HG03354 (cell line): ENCODE results near the gene CHKB.
"Not testable (repeated sequence)": the region's sequence is repeated elsewhere in the genome, so short reads cannot be mapped to it uniquely, and the experiment has no call there.

Experiments used
- ATAC-seq: cut with Tn5 transposase; IDR thresholded peaks from one replicate; pipeline ENCODE4 v1.9.1; 2021; ENCODE audit warnings: mild to moderate bottlenecking; ENCODE audit not compliant: unreplicated experiment, poor library complexity, severe bottlenecking

CHKB gene

GRCh38 chr22:50582493-50583293, at the start of gene CHKB:
CHKB (minus strand) TSS chr22:50582849; CDS start chr22:50582781, 68 bp downstream.
- ATAC-seq, result peak; percentile 87

- no peak for ATAC-seq
Measured at GRCh38 chr22:50630376-50630775, 47.7 kb upstream of the CHKB start.

GRCh38 chr22:50628543-50629134, 46.0 kb upstream of the CHKB start:
- no peak for ATAC-seq

GRCh38 chr22:50627642-50628542, 45.2 kb upstream of the CHKB start, which contains the start of gene ARSA:
ARSA (minus strand) TSS chr22:50628152; CDS start chr22:50627779, 373 bp downstream.
- peak; percentile 72 for ATAC-seq

GRCh38 chr22:50626850-50627641, 44.4 kb upstream of the CHKB start:
- no peak for ATAC-seq

GRCh38 chr22:50626314-50626849, 43.7 kb upstream of the CHKB start:
- ATAC-seq, result no peak

GRCh38 chr22:50625568-50626313, 43.1 kb upstream of the CHKB start:
- ATAC-seq, result no peak

- ATAC-seq, result no peak
Measured at GRCh38 chr22:50625131-50625567, 42.5 kb upstream of the CHKB start.

- no peak for ATAC-seq
Measured at GRCh38 chr22:50624347-50625130, 41.9 kb upstream of the CHKB start.

- ATAC-seq, result no peak
Measured at GRCh38 chr22:50622723-50623327, 40.2 kb upstream of the CHKB start.

GRCh38 chr22:50621948-50622722, 39.5 kb upstream of the CHKB start:
- ATAC-seq, result no peak

GRCh38 chr22:50621356-50621880, 38.8 kb upstream of the CHKB start:
- peak; percentile 44 for ATAC-seq

- ATAC-seq, result peak; percentile 65
Measured at GRCh38 chr22:50620593-50621355, 38.1 kb upstream of the CHKB start.

GRCh38 chr22:50614296-50614695, 31.6 kb upstream of the CHKB start:
- ATAC-seq, result not testable (repeated sequence)

GRCh38 chr22:50613291-50613981, 30.8 kb upstream of the CHKB start:
- ATAC-seq, result no peak
